GM12892 (cell line): ENCODE measurements around the gene QRFP.

Experiments used
- POLR2A ChIP-seq: IDR thresholded peaks from 2 replicates; pipeline ENCODE4 v1.6.1; 2011; ENCODE audit warnings: low read depth, low read length, control low read depth
- POLR2AphosphoS5 ChIP-seq: IDR thresholded peaks from 2 replicates; pipeline ENCODE4 v1.6.1; 2011; ENCODE audit warnings: low read depth, low read length, control low read depth
- TAF1 ChIP-seq: IDR thresholded peaks from 2 replicates; pipeline ENCODE4 v1.6.1; 2011; ENCODE audit warnings: low read depth, mild to moderate bottlenecking, control low read depth, low read length, borderline replicate concordance

- TF ChIP-seq POLR2AphosphoS5 (no peak), POLR2A (no peak), TAF1 (no peak)
Measured at GRCh38 chr9:130912932-130913598, 16.5 kb upstream of the QRFP start.
